B cell (primary cell): ENCODE measurements around the gene TMEM82. TPM values are rescaled to one million over a fixed set of nuclear protein-coding genes. Genes with fewer than 3 reads are reported as not detected.

Source experiments
- ATAC-seq: fragments of 200-7000 bp; cut with Tn5 transposase; one replicate; pipeline ENCODE4 v1.10.0; 2021; ENCODE audit warnings: low read depth, mild to moderate bottlenecking, moderate number of reproducible peaks, moderate library complexity
- CTCF ChIA-PET: fragments of 350-600 bp; sonication (Branson Sonifier 250); formaldehyde crosslinking; loops from one replicate; lab custom pipeline; 2021; ENCODE audit warnings: antibody characterized with exemption, inconsistent platforms; lab: Charles Lee
- POLR2A ChIA-PET: fragments of 350-600 bp; sonication (Branson Sonifier 250); formaldehyde crosslinking; loops from one replicate; lab custom pipeline; 2021; ENCODE audit warnings: antibody characterized with exemption; lab: Charles Lee
- DNase-seq: peaks from one replicate; pipeline ENCODE4 v3.0.0; 2013
- H2AFZ ChIP-seq: 2 replicates; pipeline ENCODE4 v1.6.1; 2012; ENCODE audit warnings: mild to moderate bottlenecking, low read depth, low read length; ENCODE audit not compliant: insufficient read depth, poor library complexity, severe bottlenecking
- H3K27ac ChIP-seq, 2 donors: 1 replicate in 1 of 2; 2 replicates in 1 of 2; pipeline ENCODE4 v1.5.1; 2012 to 2013; ENCODE audit warnings: low read length in 2 of 2, mild to moderate bottlenecking in 2 of 2, moderate library complexity in 1 of 2
- H3K27me3 ChIP-seq, 4 experiments: fragments of 200-600 bp in 1 of 4; sonication (generic) in 1 of 4; replicated peaks in 1 of 4; 1 replicate in 2 of 4; 2 replicates in 2 of 4; pipeline versions ENCODE4 v1.6.1 to v1.7.0; 2013 to 2016; ENCODE audit warnings: low read length in 3 of 4, mild to moderate bottlenecking in 2 of 4, mixed read lengths in 1 of 4, moderate library complexity in 1 of 4; ENCODE audit not compliant: insufficient read depth in 4 of 4, control insufficient read depth in 3 of 4; ENCODE audit errors: control extremely low read depth in 1 of 4
- H3K36me3 ChIP-seq, 2 experiments: replicated peaks in 1 of 2; 1 replicate in 1 of 2; 2 replicates in 1 of 2; pipeline versions ENCODE4 v1.6.1 to v1.7.1; 2013; ENCODE audit warnings: low read length in 1 of 2; ENCODE audit not compliant: insufficient read depth in 2 of 2, control insufficient read depth in 1 of 2; ENCODE audit errors: control extremely low read depth in 1 of 2, extremely low read depth in 1 of 2
- H3K4me1 ChIP-seq, 2 donors: fragments of 200-600 bp in 1 of 2; sonication (generic) in 1 of 2; 1 replicate in 1 of 2; 2 replicates in 1 of 2; pipeline versions ENCODE4 v1.5.1 to v1.6.1; 2013 to 2017; ENCODE audit warnings: low read length in 2 of 2; ENCODE audit not compliant: control insufficient read depth in 2 of 2, insufficient read depth in 2 of 2
- H3K4me2 ChIP-seq: replicated peaks from 2 replicates; pipeline ENCODE3; 2012; ENCODE audit warnings: mild to moderate bottlenecking, low read depth, low read length; ENCODE audit not compliant: poor library complexity, severe bottlenecking
- H3K4me3 ChIP-seq, 5 experiments: fragments of 200-600 bp in 1 of 5; sonication (generic) in 1 of 5; 1 replicate in 3 of 5; 2 replicates in 2 of 5; pipeline versions ENCODE4 v1.5.1 to v1.7.0; 2011 to 2016; ENCODE audit warnings: low read length in 4 of 5, mild to moderate bottlenecking in 4 of 5, low read depth in 2 of 5, control low read depth in 1 of 5, moderate library complexity in 1 of 5; ENCODE audit not compliant: insufficient read depth in 1 of 5; ENCODE audit errors: control extremely low read depth in 1 of 5, extremely low read depth in 1 of 5
- H3K79me2 ChIP-seq: fragments of 200-600 bp; sonication (generic); one replicate; pipeline ENCODE4 v1.6.0; 2016; ENCODE audit warnings: low read length; ENCODE audit not compliant: control insufficient read depth, insufficient read depth
- H3K9ac ChIP-seq: fragments of 200-600 bp; sonication (generic); 2 replicates; pipeline ENCODE4 v1.6.1; 2017; ENCODE audit warnings: mild to moderate bottlenecking, low read length, moderate library complexity
- H3K9me3 ChIP-seq, 3 donors: one replicate each; pipeline versions ENCODE4 v1.6.1 to v1.7.1; 2013; ENCODE audit warnings: low read length in 2 of 3; ENCODE audit not compliant: control insufficient read depth in 2 of 3, insufficient read depth in 1 of 3; ENCODE audit errors: control extremely low read depth in 1 of 3
- H4K20me1 ChIP-seq: 2 replicates; pipeline ENCODE4 v1.6.0; 2012; ENCODE audit warnings: mild to moderate bottlenecking, low read length; ENCODE audit not compliant: insufficient read depth, control insufficient read depth, poor library complexity, severe bottlenecking
- H3K27ac Mint-ChIP-seq: one replicate; pipeline ENCODE4 v1.8.0; 2021; ENCODE audit warnings: mixed read lengths
- H3K27me3 Mint-ChIP-seq: one replicate; pipeline ENCODE4 v1.8.0; 2021; ENCODE audit warnings: mixed read lengths
- H3K4me1 Mint-ChIP-seq: one replicate; pipeline ENCODE4 v1.8.0; 2021; ENCODE audit warnings: mixed read lengths
- H3K4me3 Mint-ChIP-seq: one replicate; pipeline ENCODE4 v1.8.0; 2021; ENCODE audit warnings: mixed read lengths
- H3K9me3 Mint-ChIP-seq: one replicate; pipeline ENCODE4 v1.8.0; 2022; ENCODE audit warnings: mixed read lengths; ENCODE audit not compliant: insufficient read depth
- EZH2 ChIP-seq: IDR thresholded peaks from 2 replicates; pipeline ENCODE4 v1.6.1; 2012; ENCODE audit warnings: borderline replicate concordance, low read depth, mild to moderate bottlenecking, moderate library complexity, low read length; ENCODE audit not compliant: insufficient read depth, poor library complexity, severe bottlenecking
- WGBS: methylation state at CpG from one replicate; pipeline ENCODE4 v1.1.5; 2013; ENCODE audit warnings: missing lambda C conversion rate; ENCODE audit not compliant: insufficient coverage; 5-methylcytosine and 5-hydroxymethylcytosine counted together
- intact Hi-C: fragments of 100-400 bp; cut with micrococcal nuclease; formaldehyde crosslinking; loops from one replicate; pipeline ENCODE4 v1.10.0; 2022
- polyA plus RNA-seq: library from polyadenylated mRNA; depleted of rRNA; stranded (reverse); fragments of >200 nt; gene quantifications from 2 replicates; pipeline ENCODE4 v1.2.3, GENCODE V29; 2012
- total RNA-seq, 2 donors: library from RNA; stranded (reverse); fragments of 120-200 nt in 1 of 2; gene quantifications; 1 replicate in 1 of 2; 2 replicates in 1 of 2; pipeline versions ENCODE4 v1.2.3 to v1.2.4, GENCODE V29; 2013 to 2022
- TF ChIP-seq, protein P1 (sequence below): fragments of 200-600 bp; IDR thresholded peaks from one replicate; pipeline ENCODE4 v1.8.0; 2022; ENCODE audit warnings: antibody characterized with exemption, mild to moderate bottlenecking

TMEM82 gene
- total and polyA plus RNA-seq, 2 donors (not counting 1 experiment from before 2014, with no cell fraction given) = not detected

DNA sequence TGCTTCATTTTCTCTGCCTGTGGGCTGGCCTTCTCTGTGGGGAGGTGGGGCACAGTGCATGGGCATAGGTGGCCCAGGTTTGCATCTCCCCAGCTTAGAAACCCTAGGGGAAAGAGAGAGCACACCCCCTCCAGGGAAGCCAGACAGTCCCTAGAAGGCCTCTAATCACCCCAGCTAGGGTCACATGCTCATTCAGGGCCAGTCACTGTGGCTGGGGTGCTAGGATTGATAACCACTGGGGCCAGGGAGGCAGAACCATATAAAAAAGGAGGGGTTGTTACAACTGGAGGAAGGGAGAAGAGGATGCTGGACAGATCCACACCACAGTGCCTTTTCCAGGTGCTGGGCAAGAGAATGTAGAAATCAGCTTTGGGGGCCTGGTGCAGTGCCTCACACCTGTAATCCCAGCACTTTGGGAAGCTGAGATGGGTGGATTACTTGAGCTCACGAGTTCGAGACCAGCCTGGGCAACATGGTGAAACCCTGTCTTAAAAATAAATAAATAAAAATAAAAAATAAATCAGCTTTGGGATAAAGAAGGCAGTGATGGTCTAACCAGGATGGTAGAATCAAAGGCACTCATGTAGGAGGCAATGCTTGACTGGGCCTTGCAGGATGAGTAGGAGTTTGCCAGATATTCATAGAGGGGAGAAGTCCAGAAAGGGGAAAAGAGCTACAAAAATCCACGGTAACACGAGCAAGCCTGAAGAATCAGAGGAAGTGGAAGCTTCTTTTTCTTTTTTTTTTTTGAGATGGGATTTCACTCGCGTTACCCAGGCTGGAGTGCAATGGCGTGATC lies 35.8 kb downstream of the TMEM82 start:
- no peaks in the 10 kb centered on the region for H3K4me1 ChIP-seq
- CTCF ChIA-PET = interaction anchor here (0.5 to 0.6 kb wide), 2 partner anchors 14 to 226 kb away, joined by 3 to 4 read pairs; no protein-coding TSS in a partner anchor
- no peaks in the 10 kb centered on the region for H3K79me2 ChIP-seq
- no peaks in the 10 kb centered on the region for H3K4me1 Mint-ChIP-seq
- no peak for ATAC-seq
- no peak overlapping the region for H3K9ac ChIP-seq
- no peak overlapping the region for H3K4me3 ChIP-seq
- H3K9me3 Mint-ChIP-seq = no peaks in the 10 kb centered on the region
- H3K27ac ChIP-seq = no peak overlapping the region
- WGBS = 79% methylated on average over 2 of the region's 7 CpGs
- H3K27me3 ChIP-seq = peaks cover 0 to 3% (median 0%) of the 10 kb centered on the region in 4 experiments
- H3K4me2 ChIP-seq = no peak overlapping the region
- H3K27ac Mint-ChIP-seq = no peak overlapping the region
- intact Hi-C loops = no loop called here
- no peaks in the 10 kb centered on the region for H4K20me1 ChIP-seq
- peaks cover 8% of the 10 kb centered on the region for H3K27me3 Mint-ChIP-seq
- no peak overlapping the region for H2AFZ ChIP-seq
- TF ChIP-seq EZH2 = no peak
- TF ChIP-seq, protein P1, sequence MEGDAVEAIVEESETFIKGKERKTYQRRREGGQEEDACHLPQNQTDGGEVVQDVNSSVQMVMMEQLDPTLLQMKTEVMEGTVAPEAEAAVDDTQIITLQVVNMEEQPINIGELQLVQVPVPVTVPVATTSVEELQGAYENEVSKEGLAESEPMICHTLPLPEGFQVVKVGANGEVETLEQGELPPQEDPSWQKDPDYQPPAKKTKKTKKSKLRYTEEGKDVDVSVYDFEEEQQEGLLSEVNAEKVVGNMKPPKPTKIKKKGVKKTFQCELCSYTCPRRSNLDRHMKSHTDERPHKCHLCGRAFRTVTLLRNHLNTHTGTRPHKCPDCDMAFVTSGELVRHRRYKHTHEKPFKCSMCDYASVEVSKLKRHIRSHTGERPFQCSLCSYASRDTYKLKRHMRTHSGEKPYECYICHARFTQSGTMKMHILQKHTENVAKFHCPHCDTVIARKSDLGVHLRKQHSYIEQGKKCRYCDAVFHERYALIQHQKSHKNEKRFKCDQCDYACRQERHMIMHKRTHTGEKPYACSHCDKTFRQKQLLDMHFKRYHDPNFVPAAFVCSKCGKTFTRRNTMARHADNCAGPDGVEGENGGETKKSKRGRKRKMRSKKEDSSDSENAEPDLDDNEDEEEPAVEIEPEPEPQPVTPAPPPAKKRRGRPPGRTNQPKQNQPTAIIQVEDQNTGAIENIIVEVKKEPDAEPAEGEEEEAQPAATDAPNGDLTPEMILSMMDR = no peak
- POLR2A ChIA-PET = interaction anchor here (0.6 kb wide), 1 partner anchor 23 kb away, joined by 3 read pairs; no protein-coding TSS in a partner anchor
- H3K4me3 Mint-ChIP-seq = no peak overlapping the region
- no peaks in the 10 kb centered on the region for H3K9me3 ChIP-seq
- H3K36me3 ChIP-seq = no peaks in the 10 kb centered on the region
- no peak for DNase-seq

DNA sequence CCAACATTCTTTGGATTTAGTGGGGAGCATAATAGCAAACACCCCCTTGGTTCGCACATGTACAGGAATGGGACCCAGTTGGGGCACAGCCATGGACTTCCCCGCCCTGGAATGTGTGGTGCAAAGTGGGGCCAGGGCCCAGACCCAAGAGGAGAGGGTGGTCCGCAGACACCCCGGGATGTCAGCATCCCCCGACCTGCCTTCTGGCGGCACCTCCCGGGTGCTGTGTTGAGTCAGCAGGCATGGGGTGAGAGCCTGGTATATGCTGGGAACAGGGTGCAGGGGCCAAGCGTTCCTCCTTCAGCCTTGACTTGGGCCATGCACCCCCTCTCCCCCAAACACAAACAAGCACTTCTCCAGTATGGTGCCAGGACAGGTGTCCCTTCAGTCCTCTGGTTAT lies 43.4 kb downstream of the TMEM82 start:
- POLR2A ChIA-PET = no interaction called here
- no peak for DNase-seq
- Histone ChIP-seq H3K27ac (no peak overlapping the region), H3K36me3 (no peaks in the 10 kb centered on the region), H2AFZ (no peak overlapping the region), H3K4me3 (no peak overlapping the region), H3K4me1 (no peaks in the 10 kb centered on the region), H3K79me2 (no peaks in the 10 kb centered on the region), H4K20me1 (no peaks in the 10 kb centered on the region), H3K4me2 (no peak overlapping the region), H3K27me3 (no peaks in the 10 kb centered on the region), H3K9me3 (no peaks in the 10 kb centered on the region), H3K9ac (no peak overlapping the region)
- intact Hi-C loops = no loop called here
- CTCF ChIA-PET = no interaction called here
- TF ChIP-seq, protein P1 = no peak
- no peak for TF ChIP-seq EZH2
- Mint-ChIP-seq H3K9me3 (no peaks in the 10 kb centered on the region), H3K4me3 (no peak overlapping the region), H3K27ac (no peak overlapping the region), H3K4me1 (no peaks in the 10 kb centered on the region), H3K27me3 (peaks cover 7% of the 10 kb centered on the region)
- ATAC-seq = no peak
- 100% methylated on average over 3 of the region's 8 CpGs for WGBS
